ENCODE measurements around the gene FBXO28. TPM values are rescaled to one million over a fixed set of nuclear protein-coding genes. Genes with fewer than 3 reads are reported as not detected.

The FBXO28 gene
- polyA plus RNA-seq, 1 donor (not counting 4 experiments of a cell fraction or from before 2014, with no cell fraction given): 36.5 TPM

DNA sequence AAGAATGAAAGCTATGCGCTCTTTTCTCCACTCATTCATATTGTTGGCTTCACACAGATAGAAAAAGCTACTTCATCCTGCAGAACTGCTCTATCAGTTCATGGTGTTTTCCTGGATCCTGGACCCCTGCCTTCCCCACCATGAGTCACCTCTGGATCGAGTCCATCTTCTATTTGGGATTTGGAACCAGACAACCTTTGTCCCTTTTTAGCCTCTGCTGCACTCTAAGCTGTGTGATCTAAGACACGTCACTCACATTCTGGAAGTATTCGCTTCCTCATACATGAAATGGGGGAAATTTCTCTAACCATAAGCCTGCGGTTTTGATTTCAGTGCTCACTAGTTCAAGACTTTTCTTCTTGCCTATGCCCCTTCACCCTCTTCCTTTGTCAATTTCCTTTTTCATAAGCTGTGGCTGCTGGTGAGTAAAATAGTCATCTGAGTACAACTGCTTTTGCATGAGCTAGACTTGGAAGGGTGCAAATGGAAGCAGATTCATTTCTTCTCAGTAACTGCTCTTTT, 55.0 kb downstream of the FBXO28 start:
- no peaks in the 10 kb centered on the region for H3K27me3 ChIP-seq (ENCODE audit: control insufficient read depth, extremely low read depth, insufficient read depth, low read length)
- FAIRE-seq (peak; percentile 17), DNase-seq (ENCODE audit: low read depth, low spot score) (no peak)
- H2AFZ ChIP-seq (ENCODE audit: control insufficient read depth, low read length): no peak overlapping the region
- dilution Hi-C loops (cut with MboI; ENCODE audit: extremely low pct_ligation_motif_present, low sequenced_read_pairs): no loop called here
- H3K9ac ChIP-seq (ENCODE audit: control insufficient read depth, extremely low read depth, insufficient read depth, low read length): no peak overlapping the region
- no peaks in the 10 kb centered on the region for H3K9me1 ChIP-seq (ENCODE audit: control insufficient read depth, extremely low read depth, insufficient read depth, low read length)
- peaks cover 26% of the 10 kb centered on the region for H3K4me1 ChIP-seq (ENCODE audit: control insufficient read depth, extremely low read depth, insufficient read depth, low read length)
- H3K79me2 ChIP-seq (ENCODE audit: control insufficient read depth, insufficient read depth, low read length): no peaks in the 10 kb centered on the region
- H3K36me3 ChIP-seq (ENCODE audit: control insufficient read depth in 2 of 2, extremely low read depth in 1 of 2, insufficient read depth in 2 of 2, low read length in 2 of 2): no peaks in the 10 kb centered on the region
- peak overlapping the region in 1 of 3 experiments; percentile 16 for H3K4me3 ChIP-seq (ENCODE audit: control insufficient read depth in 2 of 3, extremely low read depth in 1 of 3, insufficient read depth in 2 of 3, low read depth in 1 of 3, low read length in 3 of 3)
- H3K4me2 ChIP-seq (ENCODE audit: control insufficient read depth, extremely low read depth, insufficient read depth, low read depth, low read length): peak overlapping the region; percentile 50
- H3K9me3 ChIP-seq (ENCODE audit: control insufficient read depth, low read depth, low read length): no peaks in the 10 kb centered on the region
- no peaks in the 10 kb centered on the region for H4K20me1 ChIP-seq (ENCODE audit: control insufficient read depth, extremely low read depth, insufficient read depth, low read length)
- TF ChIP-seq EZH2 (IDR thresholded peaks at IDR 0.05; ENCODE audit: low read length): no peak
- TF ChIP-seq, protein P1, sequence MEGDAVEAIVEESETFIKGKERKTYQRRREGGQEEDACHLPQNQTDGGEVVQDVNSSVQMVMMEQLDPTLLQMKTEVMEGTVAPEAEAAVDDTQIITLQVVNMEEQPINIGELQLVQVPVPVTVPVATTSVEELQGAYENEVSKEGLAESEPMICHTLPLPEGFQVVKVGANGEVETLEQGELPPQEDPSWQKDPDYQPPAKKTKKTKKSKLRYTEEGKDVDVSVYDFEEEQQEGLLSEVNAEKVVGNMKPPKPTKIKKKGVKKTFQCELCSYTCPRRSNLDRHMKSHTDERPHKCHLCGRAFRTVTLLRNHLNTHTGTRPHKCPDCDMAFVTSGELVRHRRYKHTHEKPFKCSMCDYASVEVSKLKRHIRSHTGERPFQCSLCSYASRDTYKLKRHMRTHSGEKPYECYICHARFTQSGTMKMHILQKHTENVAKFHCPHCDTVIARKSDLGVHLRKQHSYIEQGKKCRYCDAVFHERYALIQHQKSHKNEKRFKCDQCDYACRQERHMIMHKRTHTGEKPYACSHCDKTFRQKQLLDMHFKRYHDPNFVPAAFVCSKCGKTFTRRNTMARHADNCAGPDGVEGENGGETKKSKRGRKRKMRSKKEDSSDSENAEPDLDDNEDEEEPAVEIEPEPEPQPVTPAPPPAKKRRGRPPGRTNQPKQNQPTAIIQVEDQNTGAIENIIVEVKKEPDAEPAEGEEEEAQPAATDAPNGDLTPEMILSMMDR (optimal IDR thresholded peaks at IDR 0.05 in 1 of 3, IDR thresholded peaks at IDR 0.05 in 1 of 3, conservative IDR thresholded peaks at IDR 0.05 in 1 of 3; ENCODE audit: extremely low read depth in 1 of 3, insufficient read depth in 2 of 3, low read length in 3 of 3): no peak
- H3K27ac ChIP-seq (ENCODE audit: control insufficient read depth, insufficient read depth, low read length): no peak overlapping the region

DNA sequence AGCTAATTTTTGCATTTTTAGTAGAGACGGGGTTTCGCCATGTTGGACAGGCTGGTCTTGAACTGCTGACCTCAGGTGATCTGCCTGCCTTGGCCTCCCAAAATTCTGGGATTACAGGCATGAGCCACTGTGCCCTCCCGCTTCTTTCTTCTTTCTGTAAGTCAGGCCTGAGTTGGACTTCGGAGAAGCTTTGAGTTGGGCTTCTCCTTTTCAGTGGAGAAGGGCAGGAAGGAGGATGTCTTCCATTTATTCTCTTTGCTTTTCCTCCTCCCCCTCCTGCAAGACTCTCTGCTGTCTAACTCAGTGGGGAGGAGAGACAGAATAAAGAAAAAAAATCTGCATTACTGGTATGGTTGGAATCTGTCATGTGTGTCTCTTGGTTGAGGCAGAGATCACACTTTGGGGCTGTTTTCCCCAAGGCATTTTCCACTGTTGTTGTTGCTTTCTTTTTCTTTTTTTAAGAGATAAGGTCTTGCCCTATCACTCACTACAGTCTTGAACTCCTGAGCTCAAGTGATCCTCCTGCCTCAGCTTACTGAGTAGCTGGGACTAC, 55.9 kb downstream of the FBXO28 start:
- H3K9me1 ChIP-seq (ENCODE audit: control insufficient read depth, extremely low read depth, insufficient read depth, low read length): no peaks in the 10 kb centered on the region
- no peaks in the 10 kb centered on the region for H3K36me3 ChIP-seq (ENCODE audit: control insufficient read depth in 2 of 2, extremely low read depth in 1 of 2, insufficient read depth in 2 of 2, low read length in 2 of 2)
- TF ChIP-seq EZH2 (IDR thresholded peaks at IDR 0.05; ENCODE audit: low read length): no peak
- TF ChIP-seq, protein P1 (optimal IDR thresholded peaks at IDR 0.05 in 1 of 3, IDR thresholded peaks at IDR 0.05 in 1 of 3, conservative IDR thresholded peaks at IDR 0.05 in 1 of 3; ENCODE audit: extremely low read depth in 1 of 3, insufficient read depth in 2 of 3, low read length in 3 of 3): no peak
- H3K9me3 ChIP-seq (ENCODE audit: control insufficient read depth, low read depth, low read length): no peaks in the 10 kb centered on the region
- no peak overlapping the region for H3K9ac ChIP-seq (ENCODE audit: control insufficient read depth, extremely low read depth, insufficient read depth, low read length)
- FAIRE-seq (no peak), DNase-seq (ENCODE audit: low read depth, low spot score) (no peak)
- H4K20me1 ChIP-seq (ENCODE audit: control insufficient read depth, extremely low read depth, insufficient read depth, low read length): no peaks in the 10 kb centered on the region
- no peaks in the 10 kb centered on the region for H3K27me3 ChIP-seq (ENCODE audit: control insufficient read depth, extremely low read depth, insufficient read depth, low read length)
- H3K4me1 ChIP-seq (ENCODE audit: control insufficient read depth, extremely low read depth, insufficient read depth, low read length): peaks cover 26% of the 10 kb centered on the region
- H3K4me3 ChIP-seq (ENCODE audit: control insufficient read depth in 2 of 3, extremely low read depth in 1 of 3, insufficient read depth in 2 of 3, low read depth in 1 of 3, low read length in 3 of 3): no peak overlapping the region
- H3K79me2 ChIP-seq (ENCODE audit: control insufficient read depth, insufficient read depth, low read length): no peaks in the 10 kb centered on the region
- H2AFZ ChIP-seq (ENCODE audit: control insufficient read depth, low read length): no peak overlapping the region
- H3K4me2 ChIP-seq (ENCODE audit: control insufficient read depth, extremely low read depth, insufficient read depth, low read depth, low read length): peak overlapping the region; percentile 9
- dilution Hi-C loops (cut with MboI; ENCODE audit: extremely low pct_ligation_motif_present, low sequenced_read_pairs): no loop called here
- no peak overlapping the region for H3K27ac ChIP-seq (ENCODE audit: control insufficient read depth, insufficient read depth, low read length)

Measured in keratinocyte (primary cell).